ENCODE measurements around the gene STYX. TPM values are rescaled to one million over a fixed set of nuclear protein-coding genes. Genes with fewer than 3 reads are reported as not detected.

STYX gene
- total RNA-seq, 1 experiment from 2014 or later = 14.1 TPM

DNA sequence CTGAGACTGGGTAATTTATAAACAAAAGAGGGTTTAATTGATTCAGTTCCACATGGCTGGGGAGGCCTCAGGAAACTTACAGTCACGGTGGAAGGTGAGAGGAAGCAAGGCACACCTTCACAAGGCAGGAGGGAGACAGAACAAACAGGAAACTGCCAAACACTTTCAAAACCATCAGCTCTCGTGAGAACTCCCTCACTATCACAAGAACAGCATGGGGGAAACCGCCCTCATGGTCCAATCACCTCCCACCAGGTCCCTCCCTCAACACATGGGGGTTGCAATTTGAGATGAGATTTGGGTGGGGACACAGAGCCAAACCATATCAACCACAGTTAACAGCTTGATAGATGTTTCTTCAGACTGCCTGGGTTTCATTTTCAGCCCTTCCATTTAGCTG, 67.7 kb downstream of the STYX start:
- Histone ChIP-seq H3K79me2 (ENCODE audit: low read length) (no peaks in the 10 kb centered on the region), H3K4me2 (ENCODE audit: low read length) (no peak overlapping the region), H2AFZ (ENCODE audit: low read length) (no peak overlapping the region), H3K4me1 (ENCODE audit: insufficient read depth, low read length) (peaks cover 20% of the 10 kb centered on the region), H3K27me3 (ENCODE audit: low read length) (no peaks in the 10 kb centered on the region), H4K20me1 (ENCODE audit: low read length) (no peaks in the 10 kb centered on the region), H3K9me3 (ENCODE audit: low read length) (no peaks in the 10 kb centered on the region), H3K4me3 (ENCODE audit: low read length) (no peak overlapping the region), H3K36me3 (ENCODE audit: low read depth, low read length) (no peaks in the 10 kb centered on the region), H3K9ac (ENCODE audit: low read length) (no peak overlapping the region), H3F3A (ENCODE audit: low read length, unreplicated experiment) (peaks cover 11% of the 10 kb centered on the region), H3K27ac (ENCODE audit: low read length) (no peak overlapping the region), H3K9me2 (replicated peaks; ENCODE audit: low read length) (no peaks in the 10 kb centered on the region)
- TF ChIP-seq, protein P1, sequence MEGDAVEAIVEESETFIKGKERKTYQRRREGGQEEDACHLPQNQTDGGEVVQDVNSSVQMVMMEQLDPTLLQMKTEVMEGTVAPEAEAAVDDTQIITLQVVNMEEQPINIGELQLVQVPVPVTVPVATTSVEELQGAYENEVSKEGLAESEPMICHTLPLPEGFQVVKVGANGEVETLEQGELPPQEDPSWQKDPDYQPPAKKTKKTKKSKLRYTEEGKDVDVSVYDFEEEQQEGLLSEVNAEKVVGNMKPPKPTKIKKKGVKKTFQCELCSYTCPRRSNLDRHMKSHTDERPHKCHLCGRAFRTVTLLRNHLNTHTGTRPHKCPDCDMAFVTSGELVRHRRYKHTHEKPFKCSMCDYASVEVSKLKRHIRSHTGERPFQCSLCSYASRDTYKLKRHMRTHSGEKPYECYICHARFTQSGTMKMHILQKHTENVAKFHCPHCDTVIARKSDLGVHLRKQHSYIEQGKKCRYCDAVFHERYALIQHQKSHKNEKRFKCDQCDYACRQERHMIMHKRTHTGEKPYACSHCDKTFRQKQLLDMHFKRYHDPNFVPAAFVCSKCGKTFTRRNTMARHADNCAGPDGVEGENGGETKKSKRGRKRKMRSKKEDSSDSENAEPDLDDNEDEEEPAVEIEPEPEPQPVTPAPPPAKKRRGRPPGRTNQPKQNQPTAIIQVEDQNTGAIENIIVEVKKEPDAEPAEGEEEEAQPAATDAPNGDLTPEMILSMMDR (conservative IDR thresholded peaks at IDR 0.05; ENCODE audit: low read depth, low read length) = no peak
- no peak for TF ChIP-seq EZH2phosphoT487 (IDR thresholded peaks at IDR 0.05; ENCODE audit: borderline replicate concordance, low read length)
- TF ChIP-seq EZH2 (IDR thresholded peaks at IDR 0.05; ENCODE audit: low read length, unreplicated experiment) = no peak
- ATAC-seq = no peak
- CTCF ChIA-PET = no interaction called here
- intact Hi-C loops (cut with micrococcal nuclease) = no loop called here
- POLR2A ChIA-PET (ENCODE audit: unreplicated experiment) = no interaction called here
- no peak for DNase-seq
- no TSS peak for BruUV-seq (replicated peaks)

- H3K4me2 ChIP-seq (ENCODE audit: low read length) = no peak overlapping the region
- no peak overlapping the region for H3K4me3 ChIP-seq (ENCODE audit: low read length)
- H3K9ac ChIP-seq (ENCODE audit: low read length) = no peak overlapping the region
- peaks cover 16% of the 10 kb centered on the region for H3F3A ChIP-seq (ENCODE audit: low read length, unreplicated experiment)
- ChIA-PET CTCF (no interaction called here), POLR2A (ENCODE audit: unreplicated experiment) (no interaction called here)
- H2AFZ ChIP-seq (ENCODE audit: low read length) = no peak overlapping the region
- H4K20me1 ChIP-seq (ENCODE audit: low read length) = no peaks in the 10 kb centered on the region
- no TSS peak for BruUV-seq (replicated peaks)
- ATAC-seq (no peak), DNase-seq (no peak)
- intact Hi-C loops (cut with micrococcal nuclease) = no loop called here
- H3K9me3 ChIP-seq (ENCODE audit: low read length) = no peaks in the 10 kb centered on the region
- no peaks in the 10 kb centered on the region for H3K9me2 ChIP-seq (replicated peaks; ENCODE audit: low read length)
- no peaks in the 10 kb centered on the region for H3K27me3 ChIP-seq (ENCODE audit: low read length)
- H3K36me3 ChIP-seq (ENCODE audit: low read depth, low read length) = no peaks in the 10 kb centered on the region
- H3K4me1 ChIP-seq (ENCODE audit: insufficient read depth, low read length) = peaks cover 31% of the 10 kb centered on the region
- no peaks in the 10 kb centered on the region for H3K79me2 ChIP-seq (ENCODE audit: low read length)
- no peak for TF ChIP-seq EZH2 (IDR thresholded peaks at IDR 0.05; ENCODE audit: low read length, unreplicated experiment)
- TF ChIP-seq, protein P1 (conservative IDR thresholded peaks at IDR 0.05; ENCODE audit: low read depth, low read length) = no peak
- TF ChIP-seq EZH2phosphoT487 (IDR thresholded peaks at IDR 0.05; ENCODE audit: borderline replicate concordance, low read length) = no peak
- no peak overlapping the region for H3K27ac ChIP-seq (ENCODE audit: low read length)
Observed at GRCh38 chr14:52798826-52799225, 68.9 kb downstream of the STYX start.

- POLR2A ChIA-PET (ENCODE audit: unreplicated experiment) = interaction anchor here (0.6 to 0.8 kb wide), 2 partner anchors 9 to 33 kb away, joined by 5 to 7 read pairs; partner anchors contain the start of gene GNPNAT1
- TSS peak; percentile 28 for BruUV-seq (replicated peaks)
- no peaks in the 10 kb centered on the region for H3K36me3 ChIP-seq (ENCODE audit: low read depth, low read length)
- peaks cover 32% of the 10 kb centered on the region for H3K4me1 ChIP-seq (ENCODE audit: insufficient read depth, low read length)
- no peak overlapping the region for H3K4me3 ChIP-seq (ENCODE audit: low read length)
- peak overlapping the region; percentile 82 for H3K9ac ChIP-seq (ENCODE audit: low read length)
- H3K9me2 ChIP-seq (replicated peaks; ENCODE audit: low read length) = no peaks in the 10 kb centered on the region
- H3K9me3 ChIP-seq (ENCODE audit: low read length) = no peaks in the 10 kb centered on the region
- CTCF ChIA-PET = interaction anchor here (0.6 kb wide), 1 partner anchor 344 kb away, joined by 6 read pairs; no protein-coding TSS in a partner anchor
- peak overlapping the region; percentile 98 for H3K27ac ChIP-seq (ENCODE audit: low read length)
- intact Hi-C loops (cut with micrococcal nuclease) = no loop called here
- H3K27me3 ChIP-seq (ENCODE audit: low read length) = no peaks in the 10 kb centered on the region
- peak overlapping the region; percentile 66 for H3K4me2 ChIP-seq (ENCODE audit: low read length)
- H3K79me2 ChIP-seq (ENCODE audit: low read length) = no peaks in the 10 kb centered on the region
- peak overlapping the region; percentile 67 for H2AFZ ChIP-seq (ENCODE audit: low read length)
- ATAC-seq (peak; percentile 56), DNase-seq (peak; percentile 78)
- TF ChIP-seq EZH2phosphoT487 (IDR thresholded peaks at IDR 0.05; ENCODE audit: borderline replicate concordance, low read length) = no peak
- no peak for TF ChIP-seq EZH2 (IDR thresholded peaks at IDR 0.05; ENCODE audit: low read length, unreplicated experiment)
- TF ChIP-seq, protein P1 (conservative IDR thresholded peaks at IDR 0.05; ENCODE audit: low read depth, low read length) = no peak
- no peaks in the 10 kb centered on the region for H4K20me1 ChIP-seq (ENCODE audit: low read length)
- H3F3A ChIP-seq (ENCODE audit: low read length, unreplicated experiment) = peaks cover 16% of the 10 kb centered on the region
Observed at GRCh38 chr14:52801014-52801712, 71.2 kb downstream of the STYX start.
